ENCODE data around the gene KIDINS220. TPM values are rescaled to one million over a fixed set of nuclear protein-coding genes. Genes with fewer than 3 reads are reported as not detected.

Gene KIDINS220
- total and polyA plus RNA-seq, 5 donors from 2014 or later = 9.9 to 52.2 (median 20.2) TPM

DNA sequence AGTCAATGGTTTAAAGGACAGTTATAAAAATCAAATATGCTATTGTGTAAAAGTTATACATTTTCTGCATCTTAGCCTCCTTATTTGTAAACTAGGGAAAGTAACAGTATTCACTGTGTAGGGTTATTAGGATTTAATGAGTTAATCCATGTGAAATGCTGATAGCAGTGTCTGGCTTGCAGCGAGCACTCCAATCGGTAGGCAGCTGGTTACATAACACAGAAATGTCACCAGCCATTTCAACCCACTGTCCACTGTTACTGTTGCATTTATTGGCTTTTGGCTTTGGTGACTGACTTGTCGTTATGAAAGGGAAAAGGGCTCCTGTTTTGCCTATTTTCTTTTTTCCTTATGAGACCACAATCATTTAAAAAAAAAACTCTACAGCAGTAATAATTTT, 116.7 kb downstream of the KIDINS220 start:
- H3K36me3 ChIP-seq (ENCODE audit: control insufficient read depth, insufficient read depth, low read length) = no peaks in the 10 kb centered on the region
- no peaks in the 10 kb centered on the region for H3K36me3 Mint-ChIP-seq
- peaks cover 0 to 3% of the 10 kb centered on the region in 2 experiments for H3K9me3 ChIP-seq (ENCODE audit: control insufficient read depth in 2 of 2, low read length in 2 of 2)
- H3K9me3 Mint-ChIP-seq = peaks cover 0 to 6% (median under 1%) of the 10 kb centered on the region in 7 donors
- H3K27ac ChIP-seq (ENCODE audit: insufficient read depth, low read length, poor library complexity, severe bottlenecking) = no peak overlapping the region
- no peak overlapping the region for H3K27ac Mint-ChIP-seq
- H3K4me1 ChIP-seq (ENCODE audit: control insufficient read depth, insufficient read depth, low read length, poor library complexity, severe bottlenecking) = no peaks in the 10 kb centered on the region
- H3K27me3 Mint-ChIP-seq = peaks cover 4% of the 10 kb centered on the region
- DNase-seq = no peak
- no peak overlapping the region for H3K4me3 ChIP-seq (ENCODE audit: low read depth, low read length)
- no peaks in the 10 kb centered on the region for H3K4me1 Mint-ChIP-seq
- no peak overlapping the region for H3K4me3 Mint-ChIP-seq
- ATAC-seq (ENCODE audit: low read depth in 2 of 2) = no peak
- no peaks in the 10 kb centered on the region for H3K27me3 ChIP-seq (ENCODE audit: control insufficient read depth, insufficient read depth, low read length)

DNA sequence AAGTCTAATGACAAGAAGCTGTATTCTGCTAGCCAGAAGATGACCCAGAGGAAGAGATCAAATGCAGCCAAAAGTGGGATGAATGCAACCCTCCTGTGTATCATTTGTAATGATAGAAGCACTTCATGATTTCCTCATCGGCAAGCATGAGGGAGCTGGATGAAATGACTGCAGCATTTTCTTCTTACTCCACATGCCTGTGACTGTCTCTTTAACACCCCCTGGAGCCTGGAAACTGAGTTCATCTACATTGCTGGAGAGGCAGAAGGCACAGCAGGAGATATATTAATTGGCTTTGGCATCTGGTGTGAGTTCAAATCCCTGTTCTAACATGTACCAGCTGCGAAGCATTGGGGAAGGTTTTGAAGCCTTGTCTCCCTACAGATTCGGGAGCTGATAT, 117.9 kb downstream of the KIDINS220 start:
- no peak overlapping the region for H3K27ac ChIP-seq (ENCODE audit: insufficient read depth, low read length, poor library complexity, severe bottlenecking)
- ATAC-seq (ENCODE audit: low read depth in 2 of 2) (no peak), DNase-seq (no peak)
- peaks cover 0 to 5% of the 10 kb centered on the region in 2 experiments for H3K9me3 ChIP-seq (ENCODE audit: control insufficient read depth in 2 of 2, low read length in 2 of 2)
- H3K36me3 ChIP-seq (ENCODE audit: control insufficient read depth, insufficient read depth, low read length) = no peaks in the 10 kb centered on the region
- Mint-ChIP-seq H3K4me1 (no peaks in the 10 kb centered on the region), H3K36me3 (no peaks in the 10 kb centered on the region), H3K27me3 (peaks cover 4% of the 10 kb centered on the region), H3K27ac (no peak overlapping the region), H3K9me3 (peaks cover 0 to 7% (median 1%) of the 10 kb centered on the region in 7 donors), H3K4me3 (no peak overlapping the region)
- H3K4me3 ChIP-seq (ENCODE audit: low read depth, low read length) = no peak overlapping the region
- no peaks in the 10 kb centered on the region for H3K4me1 ChIP-seq (ENCODE audit: control insufficient read depth, insufficient read depth, low read length, poor library complexity, severe bottlenecking)
- H3K27me3 ChIP-seq (ENCODE audit: control insufficient read depth, insufficient read depth, low read length) = no peaks in the 10 kb centered on the region

DNA sequence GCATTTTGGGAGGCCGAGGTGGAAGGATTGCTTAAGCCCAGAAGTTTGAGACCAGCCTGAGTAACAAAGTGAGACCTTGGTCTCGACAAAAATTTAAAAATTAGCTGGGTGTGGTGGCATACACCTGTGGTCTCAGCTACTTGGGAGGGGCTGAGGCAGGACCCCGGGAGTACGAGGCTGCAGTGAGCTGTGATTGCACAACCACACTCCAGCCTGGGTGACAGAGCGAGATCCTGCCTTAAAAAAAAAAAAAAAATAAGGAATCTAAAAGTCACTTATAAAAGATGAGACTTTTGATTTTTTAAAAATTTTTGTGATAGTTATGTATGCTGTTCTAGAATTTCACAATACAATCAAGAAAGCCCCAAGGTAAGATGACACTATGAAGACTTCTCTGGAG, 122.4 kb downstream of the KIDINS220 start:
- no peak overlapping the region for H3K27ac Mint-ChIP-seq
- Histone ChIP-seq H3K9me3 (ENCODE audit: control insufficient read depth in 2 of 2, low read length in 2 of 2) (peaks cover 0 to 5% of the 10 kb centered on the region in 2 experiments), H3K4me3 (ENCODE audit: low read depth, low read length) (no peak overlapping the region), H3K27ac (ENCODE audit: insufficient read depth, low read length, poor library complexity, severe bottlenecking) (no peak overlapping the region), H3K36me3 (ENCODE audit: control insufficient read depth, insufficient read depth, low read length) (no peaks in the 10 kb centered on the region), H3K4me1 (ENCODE audit: control insufficient read depth, insufficient read depth, low read length, poor library complexity, severe bottlenecking) (no peaks in the 10 kb centered on the region), H3K27me3 (ENCODE audit: control insufficient read depth, insufficient read depth, low read length) (no peaks in the 10 kb centered on the region)
- no peaks in the 10 kb centered on the region for H3K36me3 Mint-ChIP-seq
- no peak for ATAC-seq (ENCODE audit: low read depth in 2 of 2)
- peaks cover 4% of the 10 kb centered on the region for H3K27me3 Mint-ChIP-seq
- H3K4me1 Mint-ChIP-seq = no peaks in the 10 kb centered on the region
- no peak for DNase-seq
- no peak overlapping the region for H3K4me3 Mint-ChIP-seq
- peaks cover 0 to 7% (median 2%) of the 10 kb centered on the region in 7 donors for H3K9me3 Mint-ChIP-seq

DNA sequence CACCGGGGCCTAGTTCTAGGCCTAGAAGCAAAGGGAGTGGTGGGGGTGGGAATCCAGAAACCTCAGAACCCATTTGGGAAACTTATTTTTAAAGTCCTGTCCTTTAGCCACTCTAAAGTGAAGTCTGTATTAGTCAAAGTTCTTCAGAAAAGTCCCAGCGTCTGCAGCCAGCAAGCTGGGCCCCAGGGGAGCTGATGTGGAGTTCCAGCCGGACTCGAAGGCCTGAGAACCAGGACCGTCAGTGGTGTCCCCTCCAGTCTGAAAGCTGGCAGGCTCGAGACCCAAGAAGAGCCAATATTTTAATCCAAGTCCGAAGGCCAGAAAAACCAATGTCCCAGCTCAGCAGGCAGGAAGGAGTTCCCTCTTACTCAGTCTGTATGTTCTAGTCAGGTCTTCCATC, 123.1 kb downstream of the KIDINS220 start:
- H3K4me1 ChIP-seq (ENCODE audit: control insufficient read depth, insufficient read depth, low read length, poor library complexity, severe bottlenecking) = no peaks in the 10 kb centered on the region
- Mint-ChIP-seq H3K4me3 (no peak overlapping the region), H3K36me3 (no peaks in the 10 kb centered on the region), H3K4me1 (no peaks in the 10 kb centered on the region), H3K9me3 (peaks cover 0 to 7% (median 2%) of the 10 kb centered on the region in 7 donors), H3K27me3 (peaks cover 4% of the 10 kb centered on the region), H3K27ac (no peak overlapping the region)
- DNase-seq (no peak), ATAC-seq (ENCODE audit: low read depth in 2 of 2) (no peak)
- no peaks in the 10 kb centered on the region for H3K36me3 ChIP-seq (ENCODE audit: control insufficient read depth, insufficient read depth, low read length)
- H3K9me3 ChIP-seq (ENCODE audit: control insufficient read depth in 2 of 2, low read length in 2 of 2) = peaks cover 0 to 5% of the 10 kb centered on the region in 2 experiments
- H3K4me3 ChIP-seq (ENCODE audit: low read depth, low read length) = no peak overlapping the region
- H3K27me3 ChIP-seq (ENCODE audit: control insufficient read depth, insufficient read depth, low read length) = no peaks in the 10 kb centered on the region
- no peak overlapping the region for H3K27ac ChIP-seq (ENCODE audit: insufficient read depth, low read length, poor library complexity, severe bottlenecking)

DNA sequence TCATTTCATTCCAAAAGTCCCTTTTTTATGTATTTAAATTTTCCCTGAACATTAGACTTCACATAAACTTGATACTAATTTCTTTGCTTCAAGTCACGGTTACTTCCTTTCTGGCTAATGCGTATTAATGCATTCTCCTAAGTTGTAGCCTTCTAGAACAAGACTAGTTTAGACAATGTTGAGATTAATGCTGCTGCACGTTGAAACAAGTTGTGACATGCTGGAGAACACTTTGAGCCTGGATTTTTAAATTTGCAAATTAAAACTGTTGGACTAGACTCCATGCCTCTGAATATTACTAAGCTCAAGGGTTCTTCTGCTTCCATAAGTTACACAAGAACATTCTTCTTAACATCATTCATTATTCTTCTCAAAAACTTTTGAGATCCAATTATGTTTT, 126.5 kb downstream of the KIDINS220 start:
- Mint-ChIP-seq H3K4me3 (no peak overlapping the region), H3K4me1 (no peaks in the 10 kb centered on the region), H3K27ac (no peak overlapping the region), H3K27me3 (peaks cover 7% of the 10 kb centered on the region), H3K36me3 (no peaks in the 10 kb centered on the region), H3K9me3 (peaks cover 0 to 4% (median 2%) of the 10 kb centered on the region in 7 donors)
- DNase-seq (no peak), ATAC-seq (ENCODE audit: low read depth in 2 of 2) (no peak)
- peaks cover 0 to 4% of the 10 kb centered on the region in 2 experiments for H3K9me3 ChIP-seq (ENCODE audit: control insufficient read depth in 2 of 2, low read length in 2 of 2)
- no peaks in the 10 kb centered on the region for H3K4me1 ChIP-seq (ENCODE audit: control insufficient read depth, insufficient read depth, low read length, poor library complexity, severe bottlenecking)
- no peak overlapping the region for H3K4me3 ChIP-seq (ENCODE audit: low read depth, low read length)
- no peaks in the 10 kb centered on the region for H3K36me3 ChIP-seq (ENCODE audit: control insufficient read depth, insufficient read depth, low read length)
- no peaks in the 10 kb centered on the region for H3K27me3 ChIP-seq (ENCODE audit: control insufficient read depth, insufficient read depth, low read length)
- H3K27ac ChIP-seq (ENCODE audit: insufficient read depth, low read length, poor library complexity, severe bottlenecking) = no peak overlapping the region

DNA sequence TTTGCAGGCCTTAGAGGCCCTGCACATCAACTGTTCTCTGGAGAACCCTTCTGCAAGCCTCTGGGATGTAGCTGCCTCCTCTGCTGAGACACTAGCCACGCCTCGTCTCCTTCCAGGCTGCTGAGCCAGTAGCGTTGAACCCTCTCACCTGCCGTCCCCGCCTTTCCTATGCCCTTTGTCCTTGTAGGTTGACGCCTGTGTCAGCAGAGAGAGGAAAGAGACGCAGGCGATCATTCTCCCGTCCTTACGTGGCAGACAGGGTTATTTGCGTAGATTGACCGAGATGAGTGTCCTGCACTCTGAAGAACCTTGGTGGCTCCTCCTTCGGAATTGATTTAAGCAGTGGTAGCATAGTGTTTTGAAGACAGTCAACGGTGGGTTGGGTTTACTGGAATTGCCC, 127.8 kb downstream of the KIDINS220 start:
- no peaks in the 10 kb centered on the region for H3K4me1 ChIP-seq (ENCODE audit: control insufficient read depth, insufficient read depth, low read length, poor library complexity, severe bottlenecking)
- H3K9me3 ChIP-seq (ENCODE audit: control insufficient read depth in 2 of 2, low read length in 2 of 2) = no peaks in the 10 kb centered on the region
- ATAC-seq (ENCODE audit: low read depth in 2 of 2) (no peak), DNase-seq (no peak)
- Mint-ChIP-seq H3K27ac (no peak overlapping the region), H3K4me1 (no peaks in the 10 kb centered on the region), H3K4me3 (no peak overlapping the region), H3K36me3 (no peaks in the 10 kb centered on the region), H3K9me3 (peaks cover 0 to 2% (median 0%) of the 10 kb centered on the region in 7 donors), H3K27me3 (peaks cover 7% of the 10 kb centered on the region)
- H3K4me3 ChIP-seq (ENCODE audit: low read depth, low read length) = no peak overlapping the region
- no peak overlapping the region for H3K27ac ChIP-seq (ENCODE audit: insufficient read depth, low read length, poor library complexity, severe bottlenecking)
- no peaks in the 10 kb centered on the region for H3K27me3 ChIP-seq (ENCODE audit: control insufficient read depth, insufficient read depth, low read length)
- H3K36me3 ChIP-seq (ENCODE audit: control insufficient read depth, insufficient read depth, low read length) = no peaks in the 10 kb centered on the region

DNA sequence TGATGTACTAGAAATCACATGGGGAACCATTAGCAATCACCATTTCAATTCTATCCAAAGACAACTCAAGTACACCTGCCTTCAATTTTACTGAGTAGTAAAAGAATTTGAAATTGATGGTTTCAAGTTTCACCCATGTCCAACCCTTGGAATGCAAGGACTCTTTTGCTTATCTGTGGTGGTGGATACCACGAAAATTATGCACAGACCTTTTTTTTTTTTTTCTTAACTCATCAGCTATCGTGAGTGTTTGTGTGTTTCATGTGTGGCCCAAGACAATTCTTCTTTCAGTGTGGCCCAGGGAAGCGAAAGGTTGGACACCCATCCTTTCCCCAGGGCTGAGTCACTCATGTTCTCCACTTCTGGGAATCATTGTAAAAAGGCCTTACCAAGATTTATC, 132.5 kb downstream of the KIDINS220 start:
- ATAC-seq (ENCODE audit: low read depth in 2 of 2) (no peak), DNase-seq (no peak)
- Histone ChIP-seq H3K27me3 (ENCODE audit: control insufficient read depth, insufficient read depth, low read length) (no peaks in the 10 kb centered on the region), H3K4me3 (ENCODE audit: low read depth, low read length) (no peak overlapping the region), H3K9me3 (ENCODE audit: control insufficient read depth in 2 of 2, low read length in 2 of 2) (no peaks in the 10 kb centered on the region), H3K4me1 (ENCODE audit: control insufficient read depth, insufficient read depth, low read length, poor library complexity, severe bottlenecking) (no peaks in the 10 kb centered on the region), H3K36me3 (ENCODE audit: control insufficient read depth, insufficient read depth, low read length) (no peaks in the 10 kb centered on the region), H3K27ac (ENCODE audit: insufficient read depth, low read length, poor library complexity, severe bottlenecking) (no peak overlapping the region)
- Mint-ChIP-seq H3K9me3 (peaks cover 0 to 2% (median 0%) of the 10 kb centered on the region in 7 donors), H3K4me1 (no peaks in the 10 kb centered on the region), H3K27me3 (peaks cover 7% of the 10 kb centered on the region), H3K4me3 (no peak overlapping the region), H3K36me3 (no peaks in the 10 kb centered on the region), H3K27ac (no peak overlapping the region)

DNA sequence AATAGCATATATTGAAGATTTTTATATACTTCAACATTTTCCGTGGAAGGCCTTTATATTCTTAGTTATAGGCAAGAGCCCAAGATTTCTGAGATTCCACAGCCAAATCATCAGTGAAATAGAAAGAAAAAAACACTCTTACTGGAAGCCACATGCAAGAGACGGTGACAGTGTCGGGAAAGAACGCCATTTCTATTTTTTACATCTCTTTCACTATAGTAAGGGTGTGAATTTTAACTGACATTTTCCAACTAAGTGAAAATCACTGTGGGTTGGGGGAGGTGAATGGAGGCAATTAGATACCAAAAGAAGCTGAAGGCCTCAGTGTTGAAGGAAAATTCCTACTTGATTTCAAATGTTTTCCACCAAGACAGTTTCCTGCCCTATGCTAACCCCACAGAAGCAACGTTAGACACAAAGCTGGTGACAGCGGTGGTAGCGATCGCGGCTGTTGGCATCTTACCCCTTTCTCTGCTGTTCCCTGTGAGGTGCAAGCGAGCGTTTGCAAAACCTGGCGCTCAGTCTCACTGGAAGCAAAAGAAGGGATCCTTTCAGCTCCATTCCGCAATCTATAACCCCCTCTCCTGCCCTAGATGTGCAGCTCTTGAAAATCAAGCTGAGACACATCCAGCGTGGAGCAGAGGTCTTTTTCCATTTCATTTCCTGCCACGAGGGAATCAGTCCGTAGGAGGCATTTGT, 135.6 kb downstream of the KIDINS220 start:
- Mint-ChIP-seq H3K9me3 (peaks cover 0 to 4% (median 0%) of the 10 kb centered on the region in 7 donors), H3K36me3 (no peaks in the 10 kb centered on the region), H3K27me3 (no peaks in the 10 kb centered on the region), H3K4me1 (no peaks in the 10 kb centered on the region), H3K27ac (no peak overlapping the region), H3K4me3 (no peak overlapping the region)
- DNase-seq = no peak
- Histone ChIP-seq H3K4me1 (ENCODE audit: control insufficient read depth, insufficient read depth, low read length, poor library complexity, severe bottlenecking) (no peaks in the 10 kb centered on the region), H3K27me3 (ENCODE audit: control insufficient read depth, insufficient read depth, low read length) (no peaks in the 10 kb centered on the region), H3K36me3 (ENCODE audit: control insufficient read depth, insufficient read depth, low read length) (no peaks in the 10 kb centered on the region), H3K9me3 (ENCODE audit: control insufficient read depth in 2 of 2, low read length in 2 of 2) (no peaks in the 10 kb centered on the region), H3K27ac (ENCODE audit: insufficient read depth, low read length, poor library complexity, severe bottlenecking) (no peak overlapping the region), H3K4me3 (ENCODE audit: low read depth, low read length) (no peak overlapping the region)
- ATAC-seq (ENCODE audit: low read depth in 2 of 2) = no peak

Data from CD4-positive, CD25-positive, alpha-beta regulatory T cell (primary cell).